Spleen (tissue), 13 donors: ENCODE measurements around the gene RCCD1. TPM values are rescaled to one million over a fixed set of nuclear protein-coding genes. Genes with fewer than 3 reads are reported as not detected.

Experiments
- DNase-seq: peaks from one replicate; pipeline ENCODE4 v3.0.0-alpha.2; 2020
- H3K27ac ChIP-seq, 8 donors: fragments of 200-600 bp; sonication (generic) in 7 of 8; 1 replicate in 4 of 8; 2 replicates in 4 of 8; pipeline versions ENCODE4 v1.5.0 to v1.8.0; 2016 to 2021; ENCODE audit warnings: inconsistent platforms in 4 of 8, mild to moderate bottlenecking in 4 of 8, moderate library complexity in 1 of 8
- H3K27me3 ChIP-seq, 7 donors: fragments of 200-600 bp; sonication (generic) in 6 of 7; replicated peaks in 1 of 7; 1 replicate in 4 of 7; 2 replicates in 3 of 7; pipeline versions ENCODE4 v1.5.0 to v1.8.0; 2016 to 2021; ENCODE audit warnings: inconsistent platforms in 3 of 7, mild to moderate bottlenecking in 1 of 7
- H3K36me3 ChIP-seq, 6 donors: fragments of 200-600 bp; sonication (generic) in 5 of 6; 1 replicate in 4 of 6; 2 replicates in 2 of 6; pipeline versions ENCODE4 v1.5.0 to v1.8.0; 2016 to 2021; ENCODE audit warnings: inconsistent platforms in 2 of 6
- H3K4me1 ChIP-seq, 6 donors: fragments of 200-600 bp; sonication (generic) in 5 of 6; 1 replicate in 3 of 6; 2 replicates in 3 of 6; pipeline versions ENCODE4 v1.5.0 to v1.8.0; 2016 to 2021; ENCODE audit warnings: inconsistent platforms in 3 of 6
- H3K4me3 ChIP-seq, 8 donors: fragments of 200-600 bp; sonication (generic) in 7 of 8; 1 replicate in 4 of 8; 2 replicates in 4 of 8; pipeline versions ENCODE4 v1.5.0 to v1.8.0; 2016 to 2021; ENCODE audit warnings: inconsistent platforms in 4 of 8, mild to moderate bottlenecking in 4 of 8, moderate library complexity in 2 of 8
- H3K9me3 ChIP-seq, 8 donors: fragments of 200-600 bp; sonication (generic) in 7 of 8; 1 replicate in 4 of 8; 2 replicates in 4 of 8; pipeline versions ENCODE4 v1.5.0 to v1.8.0; 2016 to 2021; ENCODE audit warnings: inconsistent platforms in 4 of 8
- POLR2A ChIP-seq, 3 donors: fragments of 450-650 bp; IDR thresholded peaks; one replicate each; pipeline ENCODE4 v1.5.1; 2017; ENCODE audit warnings: antibody characterized with exemption in 3 of 3, mild to moderate bottlenecking in 1 of 3
- POLR2AphosphoS5 ChIP-seq, 3 donors: sonication (generic); formaldehyde crosslinking; IDR thresholded peaks; one replicate each; pipeline ENCODE4 v1.5.1; 2017; ENCODE audit warnings: antibody characterized with exemption in 3 of 3
- WGBS, 5 donors: extraction: QIAGEN DNeasy Blood & Tissue Kit in 3 of 5; methylation state at CpG; one replicate each; pipeline versions ENCODE4 v1.1.5 to v1.1.7; 2013 to 2018; 5-methylcytosine and 5-hydroxymethylcytosine counted together
- intact Hi-C: fragments of 100-400 bp; cut with DNase I; formaldehyde crosslinking; loops from one replicate; pipeline ENCODE4 v1.15.0; 2023; ENCODE audit warnings: low total_unique reads
- long read RNA-seq, 2 donors: transcript quantifications; one replicate each; lab custom pipeline, GENCODE V29; 2026
- polyA plus RNA-seq, 3 donors: library from polyadenylated mRNA; stranded (reverse); fragments of 200-250 nt; gene quantifications; one replicate each; pipeline ENCODE4 v1.2.1, GENCODE V29; 2013
- total RNA-seq, 7 donors: library from RNA; depleted of rRNA in 3 of 7; stranded (reverse); fragments of >200 nt in 3 of 7; fragmentation: NEBNext Ultra II Directional in 4 of 7; extraction: Animal tissue kit (Norgen Biotek cat#: 25700) in 4 of 7; gene quantifications; one replicate each; pipeline versions ENCODE4 v1.1.0 to v1.2.1, GENCODE V29; 2016 to 2021
- TF ChIP-seq, protein P1 (sequence below), 11 experiments: fragments of 200-600 bp in 7 of 11; fragments of 450-650 bp in 4 of 11; sonication (generic) in 4 of 11; IDR thresholded peaks in 8 of 11; conservative IDR thresholded peaks in 3 of 11; 1 replicate in 7 of 11; 2 replicates in 4 of 11; pipeline versions ENCODE4 v1.4.0 to v1.8.0; 2016 to 2021; ENCODE audit warnings: antibody characterized with exemption in 11 of 11, inconsistent platforms in 4 of 11, mild to moderate bottlenecking in 1 of 11
- donor health status: healthy with polysubstance abuse.
- donor health status: DM: no; HTN: no; CAD: no; lungs with moderate emphysema.
- donor health status: DM: no; HTN: no; CAD: no.
- donor health status: Bipolar disorder and iron deficiency.
- donor health status: healthy.
- donor health status: DM: no; HTN: no; CAD: no.
- donor health status: DM: yes; HTN: yes; CAD: no.

RCCD1 gene, protein sequence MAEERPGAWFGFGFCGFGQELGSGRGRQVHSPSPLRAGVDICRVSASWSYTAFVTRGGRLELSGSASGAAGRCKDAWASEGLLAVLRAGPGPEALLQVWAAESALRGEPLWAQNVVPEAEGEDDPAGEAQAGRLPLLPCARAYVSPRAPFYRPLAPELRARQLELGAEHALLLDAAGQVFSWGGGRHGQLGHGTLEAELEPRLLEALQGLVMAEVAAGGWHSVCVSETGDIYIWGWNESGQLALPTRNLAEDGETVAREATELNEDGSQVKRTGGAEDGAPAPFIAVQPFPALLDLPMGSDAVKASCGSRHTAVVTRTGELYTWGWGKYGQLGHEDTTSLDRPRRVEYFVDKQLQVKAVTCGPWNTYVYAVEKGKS
- total RNA-seq = 10 to 100 TPM in 2 of 7 donors, 1 to 10 TPM in 5; 6.9 to 11.4 (median 8.7) TPM
- polyA plus RNA-seq = 1 to 10 TPM; 3.6 to 9.0 (median 6.3) TPM
- long read RNA-seq, donor 1, partial matches to known transcripts = 9 of 10 reads
- long read RNA-seq, donor 1, other reads (novel, unspliced or antisense) = 0 of 10 reads
- long read RNA-seq, donor 2, partial matches to known transcripts = 0 of 2 reads
- long read RNA-seq, donor 2, other reads (novel, unspliced or antisense) = 0 of 2 reads

DNA sequence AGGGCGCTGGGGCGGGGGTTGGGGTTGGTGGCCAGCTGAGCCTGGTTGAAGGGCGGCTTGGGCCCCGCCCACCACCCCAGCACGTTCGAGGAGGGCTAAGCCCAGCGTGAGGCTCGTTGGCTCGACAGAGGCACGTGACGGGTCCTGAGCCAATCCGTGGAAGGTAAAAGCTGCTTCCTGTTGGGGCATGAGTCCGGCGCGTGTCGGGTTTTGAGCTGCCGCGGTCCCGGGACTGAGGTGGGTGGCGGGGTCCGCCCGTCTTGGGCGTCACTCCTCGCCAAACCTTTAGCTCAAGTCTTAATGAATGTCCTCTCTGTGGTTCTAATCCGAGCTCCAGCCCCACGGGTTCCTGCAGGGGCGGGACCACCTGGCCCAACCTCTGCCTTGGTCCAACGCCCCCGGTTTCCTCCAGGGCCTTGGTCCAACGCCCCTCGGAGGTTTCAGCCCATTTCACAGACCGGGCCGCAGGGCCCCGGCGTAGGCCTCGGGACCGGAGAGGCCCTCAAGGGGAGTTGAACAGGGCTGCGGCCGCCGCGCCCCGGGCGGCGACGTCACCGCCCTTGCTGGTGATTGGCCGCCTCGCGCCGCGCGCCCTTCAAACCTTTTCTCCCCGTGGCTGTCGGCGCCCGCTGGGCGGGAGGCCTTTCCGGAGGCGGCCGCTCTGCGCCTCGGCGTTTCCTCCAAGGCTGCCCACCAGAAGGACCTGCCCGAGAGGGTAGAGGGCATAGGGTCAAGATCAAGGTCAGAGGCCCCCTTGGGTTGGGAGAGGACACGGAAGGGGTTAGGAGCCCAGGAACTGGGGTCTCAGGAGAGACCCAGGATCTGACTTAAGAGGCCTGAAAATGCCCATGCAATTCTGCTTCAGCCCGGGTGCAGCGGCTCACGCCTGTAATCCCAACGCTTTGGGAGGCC lies at the start of gene RCCD1:
Gene RCCD1 (plus strand): TSS at position 173 of the 912 bp plus-strand sequence. CDS start 1,851 bp downstream, outside the sequence.
- intact Hi-C loops = no loop called here
- Histone ChIP-seq H3K27me3 (no peaks in the 10 kb centered on the region), H3K27ac (peak within 1 kb of the TSS; percentile 88 to 96 (median 93)), H3K4me3 (peak within 1 kb of the TSS; percentile 78 to 97 (median 85)), H3K9me3 (no peaks in the 10 kb centered on the region), H3K36me3 (peaks cover 0 to 65% (median 42%) of the 10 kb centered on the region in 6 donors), H3K4me1 (peaks cover 14 to 39% (median 30%) of the 10 kb centered on the region in 6 donors)
- TF ChIP-seq, protein P1, sequence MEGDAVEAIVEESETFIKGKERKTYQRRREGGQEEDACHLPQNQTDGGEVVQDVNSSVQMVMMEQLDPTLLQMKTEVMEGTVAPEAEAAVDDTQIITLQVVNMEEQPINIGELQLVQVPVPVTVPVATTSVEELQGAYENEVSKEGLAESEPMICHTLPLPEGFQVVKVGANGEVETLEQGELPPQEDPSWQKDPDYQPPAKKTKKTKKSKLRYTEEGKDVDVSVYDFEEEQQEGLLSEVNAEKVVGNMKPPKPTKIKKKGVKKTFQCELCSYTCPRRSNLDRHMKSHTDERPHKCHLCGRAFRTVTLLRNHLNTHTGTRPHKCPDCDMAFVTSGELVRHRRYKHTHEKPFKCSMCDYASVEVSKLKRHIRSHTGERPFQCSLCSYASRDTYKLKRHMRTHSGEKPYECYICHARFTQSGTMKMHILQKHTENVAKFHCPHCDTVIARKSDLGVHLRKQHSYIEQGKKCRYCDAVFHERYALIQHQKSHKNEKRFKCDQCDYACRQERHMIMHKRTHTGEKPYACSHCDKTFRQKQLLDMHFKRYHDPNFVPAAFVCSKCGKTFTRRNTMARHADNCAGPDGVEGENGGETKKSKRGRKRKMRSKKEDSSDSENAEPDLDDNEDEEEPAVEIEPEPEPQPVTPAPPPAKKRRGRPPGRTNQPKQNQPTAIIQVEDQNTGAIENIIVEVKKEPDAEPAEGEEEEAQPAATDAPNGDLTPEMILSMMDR (IDR thresholded peaks at IDR 0.05 in 8 of 11, conservative IDR thresholded peaks at IDR 0.05 in 3 of 11) = peak in 1 of 11 experiments; percentile 25
- TF ChIP-seq POLR2AphosphoS5 (IDR thresholded peaks at IDR 0.05) (peak; percentile 93 to 96 (median 94)), POLR2A (IDR thresholded peaks at IDR 0.05) (no peak)
- peak; percentile 100 for DNase-seq
- WGBS, 5 donors = 2 to 4% (median 2%) methylated on average over 44 to 69 of the region's 69 CpGs

DNA sequence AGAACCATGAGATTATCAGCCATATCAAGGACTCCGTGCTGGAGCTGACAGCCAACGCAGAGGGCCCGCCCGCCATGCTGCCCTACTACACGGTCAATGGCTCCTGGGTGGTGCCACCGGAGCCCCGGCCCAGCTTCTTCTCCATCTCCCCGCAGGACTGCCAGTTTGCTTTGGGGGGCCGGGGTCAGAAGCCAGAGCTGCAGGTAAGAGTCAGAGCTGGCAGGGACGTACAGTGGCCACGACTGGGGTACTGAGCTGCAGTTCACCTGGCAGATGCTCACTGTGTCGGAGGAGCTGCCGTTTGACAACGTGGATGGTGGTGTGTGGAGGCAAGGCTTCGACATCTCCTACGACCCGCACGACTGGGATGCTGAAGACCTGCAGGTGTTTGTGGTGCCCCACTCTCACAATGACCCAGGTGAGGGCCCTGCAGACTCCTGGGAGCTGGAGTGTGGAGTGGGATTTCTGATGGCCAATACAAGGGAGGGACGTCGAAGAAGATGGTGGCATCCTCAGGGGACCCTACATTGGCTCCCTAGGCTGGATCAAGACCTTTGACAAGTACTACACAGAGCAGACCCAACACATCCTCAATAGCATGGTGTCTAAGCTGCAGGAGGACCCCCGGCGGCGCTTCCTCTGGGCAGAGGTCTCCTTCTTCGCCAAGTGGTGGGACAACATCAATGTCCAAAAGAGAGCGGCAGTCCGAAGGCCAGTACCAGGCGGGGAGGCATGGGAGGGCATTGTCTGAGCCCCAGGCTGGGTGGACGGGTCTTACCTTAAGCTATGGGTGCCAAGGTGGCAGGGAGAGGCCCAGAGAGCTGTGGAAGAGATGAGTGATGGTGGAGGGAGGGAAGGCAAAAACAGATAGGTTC lies 49.1 kb upstream of the RCCD1 start:
- Histone ChIP-seq H3K27me3 (no peaks in the 10 kb centered on the region), H3K4me1 (peaks cover 15 to 57% (median 28%) of the 10 kb centered on the region in 6 donors), H3K36me3 (peaks cover 0 to 62% (median 58%) of the 10 kb centered on the region in 6 donors), H3K27ac (no peak overlapping the region), H3K4me3 (no peak overlapping the region), H3K9me3 (no peaks in the 10 kb centered on the region)
- TF ChIP-seq POLR2A (IDR thresholded peaks at IDR 0.05) (no peak), POLR2AphosphoS5 (IDR thresholded peaks at IDR 0.05) (no peak)
- TF ChIP-seq, protein P1 (IDR thresholded peaks at IDR 0.05 in 8 of 11, conservative IDR thresholded peaks at IDR 0.05 in 3 of 11) = no peak
- DNase-seq = peak; percentile 65
- intact Hi-C loops = no loop called here
- 92 to 98% (median 94%) methylated on average over 24 to 28 of the region's 28 CpGs for WGBS, 5 donors

DNA sequence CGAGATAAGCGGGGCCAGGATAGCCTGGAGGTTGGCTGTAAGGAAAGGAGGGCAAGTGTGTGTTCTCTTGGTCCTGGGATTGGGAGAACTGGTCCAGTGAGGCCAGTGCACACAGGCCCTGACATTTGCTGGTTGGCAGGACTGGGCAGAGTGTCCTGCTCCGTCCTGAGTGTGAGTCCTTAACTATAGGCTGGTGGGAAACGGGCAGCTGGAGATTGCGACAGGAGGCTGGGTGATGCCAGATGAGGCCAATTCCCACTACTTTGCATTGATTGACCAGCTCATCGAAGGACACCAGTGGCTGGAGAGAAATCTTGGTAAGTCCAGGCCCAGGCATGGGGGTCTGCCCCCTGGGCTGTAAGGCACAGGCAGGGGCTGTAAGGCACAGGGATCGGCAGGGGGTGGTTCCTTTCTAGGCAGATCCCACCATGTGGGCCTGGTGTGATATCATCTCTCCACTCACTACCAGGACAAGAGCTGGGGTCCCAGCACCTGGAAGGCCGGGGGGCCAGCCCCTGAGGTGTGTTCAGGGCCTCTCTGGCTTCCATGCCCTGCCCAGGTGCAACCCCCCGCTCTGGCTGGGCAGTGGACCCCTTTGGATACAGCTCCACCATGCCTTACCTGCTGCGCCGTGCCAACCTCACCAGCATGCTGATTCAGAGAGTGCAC lies 48.4 kb upstream of the RCCD1 start:
- Histone ChIP-seq H3K36me3 (peaks cover 0 to 70% (median 65%) of the 10 kb centered on the region in 6 donors), H3K4me3 (no peak overlapping the region), H3K27me3 (no peaks in the 10 kb centered on the region), H3K27ac (no peak overlapping the region), H3K4me1 (peaks cover 15 to 61% (median 24%) of the 10 kb centered on the region in 6 donors), H3K9me3 (no peaks in the 10 kb centered on the region)
- intact Hi-C loops = no loop called here
- WGBS, 5 donors = 93 to 98% (median 94%) methylated on average over 9 to 11 of the region's 11 CpGs
- TF ChIP-seq POLR2AphosphoS5 (IDR thresholded peaks at IDR 0.05) (no peak), POLR2A (IDR thresholded peaks at IDR 0.05) (no peak)
- TF ChIP-seq, protein P1 (IDR thresholded peaks at IDR 0.05 in 8 of 11, conservative IDR thresholded peaks at IDR 0.05 in 3 of 11) = no peak
- DNase-seq = peak; percentile 64
